Measurements from ENCODE around the gene SMARCD3.

GRCh38 chr7:151278949-151279348 is 30.5 kb upstream of the SMARCD3 start:
- TF ChIP-seq CTCF (IDR thresholded peaks at IDR 0.05), result no peak
- TF ChIP-seq POLR2A (IDR thresholded peaks at IDR 0.05), result no peak

Data from thyroid gland (tissue), 4 donors.